AML-193 (cell line): Measurements from ENCODE around the gene HAGH.

ENCODE experiments used
- DNase-seq, 2 experiments: peaks; one replicate each; lab custom pipeline; 2025; lab: John Stamatoyannopoulos, UW

HAGH gene

DNA sequence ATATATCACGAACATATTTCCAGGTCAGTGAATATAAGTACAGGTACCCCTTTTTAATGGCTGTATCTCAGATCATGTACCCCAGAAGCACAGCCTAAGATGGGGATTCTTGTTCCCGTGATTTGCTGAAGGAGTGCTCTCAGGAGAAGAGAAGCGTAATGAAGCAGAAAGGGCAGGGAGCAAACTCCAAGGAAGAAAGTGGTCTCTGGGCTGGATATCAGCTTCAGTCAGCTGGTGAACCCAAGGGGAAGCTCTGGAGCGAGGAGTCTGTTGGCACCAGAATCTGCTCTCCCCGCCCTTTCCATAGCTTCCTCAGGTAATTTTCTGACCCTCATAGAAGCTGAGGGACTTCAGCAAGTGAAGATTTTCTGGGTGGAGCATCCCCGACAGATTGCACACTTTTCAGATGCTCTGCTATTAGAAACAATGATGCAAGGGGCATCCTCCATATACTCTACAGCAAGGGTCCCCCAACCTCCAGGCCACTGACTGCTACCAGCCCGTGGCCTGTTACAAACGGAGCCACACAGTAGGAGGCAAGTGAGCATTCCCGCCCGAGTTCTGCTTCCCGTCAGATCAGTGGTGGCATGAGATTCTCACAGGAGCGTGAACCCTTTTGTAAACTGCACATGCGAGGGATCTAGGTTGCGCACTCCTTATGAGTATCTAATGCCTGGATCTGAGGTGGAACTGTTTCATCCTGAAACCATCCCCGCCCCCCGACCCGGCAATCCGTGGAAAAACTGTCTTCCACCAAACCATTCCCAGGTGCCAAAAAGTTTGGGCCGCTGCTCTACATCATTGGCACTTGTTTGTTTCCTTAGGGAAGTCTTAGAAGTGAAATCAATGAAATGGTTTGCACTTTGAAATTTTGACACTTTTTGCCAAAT is 4.8 kb upstream of the HAGH start:
- DNase-seq: no peak

DNA sequence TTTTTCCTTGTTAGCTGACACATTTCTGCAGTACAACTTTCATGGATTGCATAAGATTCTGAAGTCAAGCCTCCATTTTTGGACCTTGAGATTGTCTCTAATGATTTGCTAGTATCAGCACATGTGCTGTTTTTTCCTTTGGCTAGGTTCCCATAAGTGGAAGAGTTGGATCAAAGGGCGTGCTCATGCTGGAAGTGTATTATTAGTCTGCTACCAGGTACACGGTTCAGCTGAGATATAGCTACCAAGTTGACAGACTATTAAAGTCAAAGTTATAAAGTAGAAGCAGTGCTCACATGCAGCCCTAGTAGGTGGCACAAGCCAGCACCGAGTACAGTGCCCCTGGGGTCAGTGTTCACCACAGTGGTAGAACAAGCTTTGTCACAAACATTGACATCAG is 3.6 kb upstream of the HAGH start:
- DNase-seq: peak in 1 of 2 experiments; percentile 3

- no peak for DNase-seq
Measured at GRCh38 chr16:1828645-1829410, 2.2 kb upstream of the HAGH start.

- peak; percentile 33 to 43 for DNase-seq
Measured at GRCh38 chr16:1825864-1826690, 548 bp downstream of the HAGH start.

GRCh38 chr16:1825381-1825863 is 1.2 kb downstream of the HAGH start:
- no peak for DNase-seq

GRCh38 chr16:1823821-1824220 is 2.8 kb downstream of the HAGH start:
- peak; percentile 86 to 87 for DNase-seq

DNA sequence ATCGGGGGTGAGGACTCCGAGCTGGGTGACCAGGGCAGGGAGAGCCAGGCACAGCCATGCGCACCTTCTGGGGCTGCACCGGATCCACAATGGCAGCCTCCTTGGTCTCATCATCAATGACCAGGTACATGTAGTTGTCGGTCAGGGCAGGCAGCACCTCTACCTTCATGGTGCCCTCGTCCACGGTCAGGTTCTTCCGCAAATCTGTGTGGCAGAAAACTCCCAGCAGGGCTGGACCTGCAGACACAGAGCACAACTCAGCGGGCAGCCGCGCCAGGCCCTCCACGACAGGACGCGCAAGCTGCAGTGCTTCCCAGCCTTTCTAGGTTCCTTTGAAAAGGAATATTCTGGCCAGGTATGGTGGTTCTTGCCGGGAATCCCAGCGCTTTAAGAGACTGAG is 3.8 kb downstream of the HAGH start:
- no peak for DNase-seq

- no peak for DNase-seq
Measured at GRCh38 chr16:1821861-1822611, 4.6 kb downstream of the HAGH start.

GRCh38 chr16:1820946-1821290 is 5.7 kb downstream of the HAGH start:
- DNase-seq: no peak

DNA sequence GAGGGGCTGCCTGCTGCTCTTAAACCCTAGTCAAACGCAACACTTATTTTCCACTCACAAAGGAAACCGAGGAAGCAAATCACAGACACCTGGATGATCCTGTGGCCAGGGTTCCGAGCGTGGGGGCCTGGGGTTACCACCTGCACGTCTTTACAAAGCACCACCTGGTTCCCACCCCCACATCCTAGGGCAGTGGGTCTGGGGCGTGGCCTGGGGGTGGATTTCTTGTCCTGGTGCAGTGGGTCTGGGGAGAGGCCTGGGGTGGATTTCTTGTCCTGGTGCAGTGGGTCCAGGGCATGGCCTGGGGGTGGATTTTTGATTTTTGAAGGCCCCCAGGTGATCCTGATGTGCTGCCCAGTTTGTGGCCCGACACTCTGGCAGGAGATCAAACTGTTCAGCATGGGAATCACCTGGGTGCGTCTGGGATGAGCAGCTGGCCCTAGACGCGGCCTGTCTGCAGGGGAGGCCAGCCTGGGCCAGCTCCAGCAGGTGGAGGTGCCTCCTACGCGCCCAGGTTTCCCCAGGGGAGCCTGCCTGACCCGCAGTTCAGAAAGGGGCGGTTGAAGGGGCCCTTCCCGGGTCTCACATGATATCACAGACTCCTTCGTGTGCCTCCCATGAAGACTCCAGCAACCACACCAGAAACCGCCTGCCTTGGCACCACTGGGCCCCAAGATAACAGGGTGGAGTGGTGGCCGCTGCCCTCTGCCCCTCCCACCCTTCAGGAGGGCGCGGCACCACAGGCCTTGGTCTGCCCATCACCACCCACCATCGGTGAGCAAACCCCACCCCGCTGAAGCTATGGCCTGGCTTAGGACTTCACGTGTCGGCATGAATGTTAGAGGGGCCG is 6.3 kb downstream of the HAGH start:
- DNase-seq: no peak

DNA sequence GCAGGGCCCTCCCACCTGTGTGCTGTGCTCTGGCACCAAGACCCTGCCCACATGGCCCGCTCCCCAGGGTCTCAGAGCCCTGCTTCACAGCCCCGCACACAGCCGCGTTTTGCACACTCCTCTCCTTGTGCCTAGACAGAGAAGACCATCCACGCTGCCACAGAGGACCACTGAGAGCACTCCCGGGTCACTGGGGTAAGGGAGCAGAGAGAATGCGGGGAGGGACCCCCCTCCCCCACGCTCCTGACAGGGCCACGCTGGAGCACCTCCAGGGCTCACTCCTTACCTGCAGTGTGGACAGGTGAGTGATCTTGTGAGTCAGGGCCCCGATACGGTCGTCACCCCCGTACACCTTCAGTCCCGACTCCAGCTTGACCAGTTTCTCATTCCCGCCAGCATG is 7.0 kb downstream of the HAGH start:
- no peak for DNase-seq

DNA sequence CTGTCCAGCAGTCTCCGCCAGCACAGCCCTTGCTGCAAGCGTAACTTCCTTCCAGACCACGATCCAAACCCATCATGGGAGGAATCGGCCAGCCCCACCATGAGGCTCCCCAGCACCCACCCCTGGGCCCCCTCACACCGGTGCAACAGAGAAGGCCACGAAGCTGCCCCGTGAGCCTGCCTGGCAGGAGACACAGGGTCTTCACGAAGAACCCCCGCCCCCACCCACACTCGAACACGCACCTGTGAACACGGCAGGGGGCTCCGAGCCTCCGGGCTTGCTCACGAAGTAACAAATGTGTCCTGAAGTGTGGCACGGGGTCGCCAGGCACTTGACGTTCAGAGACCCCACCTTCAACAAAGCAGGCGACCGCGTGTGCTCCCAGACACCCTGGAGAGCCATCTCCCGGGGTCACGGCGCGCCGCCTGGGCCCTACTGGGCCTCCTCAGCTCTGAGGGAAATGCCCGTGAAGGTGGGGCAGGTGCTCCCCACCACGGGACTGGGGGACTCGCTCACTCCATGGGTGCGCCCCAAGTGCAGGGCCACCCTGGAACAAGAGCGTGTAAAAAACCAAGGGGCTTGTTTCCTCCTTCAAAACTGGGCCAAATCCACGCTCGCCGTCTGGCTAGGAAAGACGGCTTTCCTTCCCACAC is 7.6 kb downstream of the HAGH start:
- no peak for DNase-seq

DNA sequence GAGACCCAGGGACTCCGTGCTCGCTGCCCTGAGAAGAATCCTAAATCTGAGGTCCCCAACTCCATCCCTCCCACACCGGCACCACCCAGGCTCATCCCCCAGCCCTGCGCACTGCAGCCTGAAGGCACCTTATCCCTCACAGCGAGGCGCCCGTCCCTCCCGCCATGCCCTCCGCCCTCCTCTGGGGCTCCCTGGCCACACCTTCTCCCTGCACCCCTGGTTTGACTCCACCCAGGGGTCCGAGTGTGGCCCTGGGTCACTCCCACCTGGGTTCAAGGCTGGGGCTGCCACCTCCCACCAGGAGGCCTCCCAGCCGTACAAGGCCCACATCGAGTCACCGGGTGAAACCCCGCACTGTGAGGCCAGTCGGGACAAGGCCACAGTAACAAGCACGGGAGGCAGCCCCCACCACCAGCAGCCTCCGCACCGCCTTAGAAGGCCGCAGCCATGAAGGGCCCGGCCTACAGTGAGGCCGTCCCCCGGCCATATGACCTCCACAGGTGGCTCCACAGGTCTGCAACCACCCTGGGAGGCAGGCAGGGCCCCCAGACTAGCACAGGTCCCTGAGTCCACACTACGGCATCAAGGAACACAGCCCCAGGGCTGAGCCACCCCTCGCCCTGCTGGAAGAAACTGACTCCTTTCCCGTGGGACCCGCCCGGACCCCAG is 8.3 kb downstream of the HAGH start:
- DNase-seq: no peak

DNA sequence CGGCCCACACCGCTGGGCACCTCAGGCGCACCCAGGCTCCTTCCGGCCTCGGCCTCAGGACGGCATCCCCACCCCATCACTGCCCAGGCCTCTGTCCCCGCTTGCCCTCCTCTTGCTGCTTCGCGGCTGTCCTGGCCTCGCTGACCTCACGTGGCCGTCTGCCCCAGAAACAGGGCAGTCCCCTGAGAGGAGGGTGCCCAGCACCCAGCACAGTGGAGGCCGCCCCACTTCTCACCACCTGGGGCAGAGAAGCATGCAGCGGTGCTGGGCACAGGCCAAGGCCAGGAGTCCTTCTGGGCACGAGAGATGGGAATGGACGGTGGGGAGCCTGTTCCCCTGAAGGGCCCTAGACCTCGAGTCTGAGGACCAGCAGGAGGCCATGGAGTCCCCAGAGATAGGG is 8.9 kb downstream of the HAGH start:
- no peak for DNase-seq

DNA sequence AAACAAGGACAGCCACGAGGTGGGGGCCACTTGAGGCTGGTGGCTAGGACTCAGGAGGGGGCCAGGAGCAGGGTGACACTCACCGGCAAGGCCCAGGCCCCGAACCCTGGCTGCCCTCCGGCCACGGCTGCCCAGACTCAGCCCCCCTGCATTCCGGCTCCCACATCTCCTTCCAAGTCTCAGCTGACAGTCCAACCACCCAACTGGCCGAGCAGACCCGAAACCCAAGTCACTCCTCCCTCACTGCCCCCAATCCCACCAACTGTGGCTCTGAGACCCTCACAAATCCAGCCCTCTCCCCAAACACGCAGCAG is 9.4 kb downstream of the HAGH start:
- no peak for DNase-seq

- DNase-seq: no peak
Measured at GRCh38 chr16:1816396-1817275, 10.0 kb downstream of the HAGH start.

- DNase-seq: no peak
Measured at GRCh38 chr16:1815461-1815860, 11.2 kb downstream of the HAGH start.

- DNase-seq: no peak
Measured at GRCh38 chr16:1812732-1813163, 13.9 kb downstream of the HAGH start.

DNA sequence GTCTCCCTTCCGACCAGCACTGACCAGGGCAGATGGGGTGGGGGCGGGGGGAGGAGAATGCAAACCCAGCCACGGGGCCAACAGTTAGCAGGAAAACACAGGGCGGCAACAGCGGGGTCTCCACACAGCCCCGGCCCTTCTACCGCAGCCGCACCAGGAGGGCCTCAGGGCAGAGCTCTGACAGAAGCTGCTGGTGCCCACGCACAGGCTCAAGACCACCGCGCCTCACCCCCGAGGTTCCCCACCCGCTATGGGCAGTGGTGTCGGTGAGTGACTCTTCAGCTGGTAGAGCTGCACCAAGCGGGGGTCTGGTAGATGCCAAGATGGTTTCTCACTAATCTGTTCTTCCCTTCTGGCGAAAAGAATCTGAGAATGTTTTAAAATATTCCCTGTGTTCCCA is 16.1 kb downstream of the HAGH start:
- DNase-seq: no peak
